Muscle of leg (tissue), 11 donors: ENCODE measurements around the gene HIVEP2. TPM values are rescaled to one million over a fixed set of nuclear protein-coding genes. Genes with fewer than 3 reads are reported as not detected.
A peak's percentile ranks its signal among the peaks of the same experiment; 100 is the strongest.

ENCODE experiments used
- DNase-seq: peaks from one replicate; pipeline ENCODE4 v3.0.0; 2013
- H3K27ac ChIP-seq: one replicate; pipeline ENCODE4 v1.5.1; 2013; ENCODE audit warnings: mild to moderate bottlenecking, low read length, control low read depth
- H3K27me3 ChIP-seq: one replicate; pipeline ENCODE4 v1.6.1; 2013; ENCODE audit warnings: low read length; ENCODE audit not compliant: control insufficient read depth, insufficient read depth
- H3K36me3 ChIP-seq: one replicate; pipeline ENCODE4 v1.6.1; 2013; ENCODE audit warnings: low read length; ENCODE audit not compliant: control insufficient read depth, insufficient read depth
- H3K4me1 ChIP-seq: one replicate; pipeline ENCODE4 v1.6.1; 2013; ENCODE audit warnings: low read length; ENCODE audit not compliant: control insufficient read depth, insufficient read depth
- H3K4me3 ChIP-seq: one replicate; pipeline ENCODE4 v1.5.1; 2013; ENCODE audit warnings: low read length, control low read depth
- H3K9me3 ChIP-seq: replicated peaks from 2 replicates; pipeline ENCODE4 v1.6.1; 2013; ENCODE audit warnings: low read depth, low read length; ENCODE audit not compliant: control insufficient read depth
- WGBS: methylation state at CpG from one replicate; pipeline ENCODE4 v1.1.5; 2013; ENCODE audit warnings: missing lambda C conversion rate; ENCODE audit not compliant: insufficient coverage; 5-methylcytosine and 5-hydroxymethylcytosine counted together
- polyA plus RNA-seq, 8 donors: library from polyadenylated mRNA; unstranded; fragments of 120-200 nt; gene quantifications; one replicate each; pipeline versions ENCODE4 v1.2.1 to v1.2.3, GENCODE V29; 2013; ENCODE audit warnings: inconsistent platforms in 1 of 8, low replicate concordance in 1 of 8; ENCODE audit not compliant: insufficient read length in 8 of 8, insufficient read depth in 1 of 8
- total RNA-seq: library from RNA; stranded (reverse); fragments of 120-200 nt; gene quantifications from one replicate; pipeline ENCODE4 v1.2.4, GENCODE V29; 2013

The HIVEP2 gene
- total and polyA plus RNA-seq, 9 donors, result 8.6 to 17.9 (median 14.8) TPM

GRCh38 chr6:142845624-142846458 lies 99.1 kb downstream of the HIVEP2 start:
- H3K9me3 ChIP-seq, result no peaks in the 10 kb centered on the region
- WGBS, result 9% methylated on average over 15 of the region's 23 CpGs
- peaks cover 24% of the 10 kb centered on the region for H3K4me1 ChIP-seq
- peak overlapping the region; percentile 11 for H3K4me3 ChIP-seq
- DNase-seq, result peak; percentile 92
- H3K27ac ChIP-seq, result peak overlapping the region; percentile 92
- no peaks in the 10 kb centered on the region for H3K36me3 ChIP-seq
- H3K27me3 ChIP-seq, result no peaks in the 10 kb centered on the region

- Histone ChIP-seq H3K27me3 (no peaks in the 10 kb centered on the region), H3K36me3 (no peaks in the 10 kb centered on the region), H3K27ac (peak overlapping the region; percentile 92), H3K9me3 (no peaks in the 10 kb centered on the region), H3K4me3 (no peak overlapping the region), H3K4me1 (peaks cover 22% of the 10 kb centered on the region)
- DNase-seq, result no peak
- WGBS, result no CpG with 5 or more reads among the region's 2 CpGs
These were observed 99.8 kb downstream of the HIVEP2 start for GRCh38 chr6:142845143-142845571.

- 75% methylated on average over 1 of the region's 6 CpGs for WGBS
- H3K27ac ChIP-seq, result no peak overlapping the region
- H3K9me3 ChIP-seq, result no peaks in the 10 kb centered on the region
- no peaks in the 10 kb centered on the region for H3K36me3 ChIP-seq
- no peaks in the 10 kb centered on the region for H3K27me3 ChIP-seq
- peaks cover 22% of the 10 kb centered on the region for H3K4me1 ChIP-seq
- H3K4me3 ChIP-seq, result no peak overlapping the region
- no peak for DNase-seq
These were observed 100.8 kb downstream of the HIVEP2 start for GRCh38 chr6:142844065-142844755.

- DNase-seq, result no peak
- 90% methylated on average over 3 of the region's 4 CpGs for WGBS
- H3K4me3 ChIP-seq, result no peak overlapping the region
These were observed 101.6 kb downstream of the HIVEP2 start for GRCh38 chr6:142843361-142843760.

GRCh38 chr6:142842418-142843261 lies 102.3 kb downstream of the HIVEP2 start:
- Histone ChIP-seq H3K36me3 (no peaks in the 10 kb centered on the region), H3K27me3 (no peaks in the 10 kb centered on the region), H3K9me3 (no peaks in the 10 kb centered on the region), H3K4me1 (peaks cover 19% of the 10 kb centered on the region), H3K4me3 (no peak overlapping the region), H3K27ac (peak overlapping the region; percentile 54)
- DNase-seq, result no peak
- WGBS, result 46% methylated on average over 3 of the region's 11 CpGs

More at GRCh38 chr6:142843361-142843760, 101.6 kb downstream of the HIVEP2 start:
- Histone ChIP-seq H3K4me1 (peaks cover 19% of the 10 kb centered on the region), H3K9me3 (no peaks in the 10 kb centered on the region), H3K27ac (no peak overlapping the region), H3K36me3 (no peaks in the 10 kb centered on the region), H3K27me3 (no peaks in the 10 kb centered on the region)

- H3K4me1 ChIP-seq, result peaks cover 18% of the 10 kb centered on the region
- H3K27me3 ChIP-seq, result no peaks in the 10 kb centered on the region
- WGBS, result no CpG with 5 or more reads among the region's 1 CpG
- no peak overlapping the region for H3K4me3 ChIP-seq
- DNase-seq, result no peak
- no peaks in the 10 kb centered on the region for H3K36me3 ChIP-seq
- peak overlapping the region; percentile 54 for H3K27ac ChIP-seq
- H3K9me3 ChIP-seq, result no peaks in the 10 kb centered on the region
These were observed 103.1 kb downstream of the HIVEP2 start for GRCh38 chr6:142841915-142842314.

GRCh38 chr6:142839686-142840040 lies 105.3 kb downstream of the HIVEP2 start:
- DNase-seq, result no peak
- no CpG with 5 or more reads among the region's 2 CpGs for WGBS
- no peak overlapping the region for H3K4me3 ChIP-seq
- no peaks in the 10 kb centered on the region for H3K4me1 ChIP-seq
- H3K9me3 ChIP-seq, result no peaks in the 10 kb centered on the region
- H3K27ac ChIP-seq, result no peak overlapping the region
- no peaks in the 10 kb centered on the region for H3K36me3 ChIP-seq
- H3K27me3 ChIP-seq, result no peaks in the 10 kb centered on the region

GRCh38 chr6:142838821-142839685 lies 105.9 kb downstream of the HIVEP2 start:
- no peak for DNase-seq
- H3K27me3 ChIP-seq, result no peaks in the 10 kb centered on the region
- H3K4me1 ChIP-seq, result no peaks in the 10 kb centered on the region
- no peaks in the 10 kb centered on the region for H3K9me3 ChIP-seq
- no peaks in the 10 kb centered on the region for H3K36me3 ChIP-seq
- H3K4me3 ChIP-seq, result no peak overlapping the region
- 100% methylated on average over 1 of the region's 7 CpGs for WGBS
- no peak overlapping the region for H3K27ac ChIP-seq

- H3K4me3 ChIP-seq, result no peak overlapping the region
- H3K36me3 ChIP-seq, result no peaks in the 10 kb centered on the region
- no peaks in the 10 kb centered on the region for H3K4me1 ChIP-seq
- no peak overlapping the region for H3K27ac ChIP-seq
- DNase-seq, result peak; percentile 41
- WGBS, result no CpG with 5 or more reads among the region's 3 CpGs
- no peaks in the 10 kb centered on the region for H3K27me3 ChIP-seq
- no peaks in the 10 kb centered on the region for H3K9me3 ChIP-seq
These were observed 109.0 kb downstream of the HIVEP2 start for GRCh38 chr6:142835787-142836535.
